HepG2 (cell line): ENCODE results near the gene GRM8. TPM values are rescaled to one million over a fixed set of nuclear protein-coding genes. Genes with fewer than 3 reads are reported as not detected.

ENCODE experiments used
- microRNA counts: library from miRNA; unstranded; fragments of <30 nt; microRNA quantifications from one replicate; lab custom pipeline; 2015
- microRNA-seq: library from miRNA; unstranded; fragments of <30 nt; microRNA quantifications from one replicate; pipeline ENCODE4, GENCODE V29; 2020
- polyA plus RNA-seq, 8 experiments: library from polyadenylated mRNA; depleted of rRNA in 3 of 8; stranded (reverse) in 7 of 8; unstranded in 1 of 8; fragments of >200 nt; fragmentation: Illumina TruSeq in 4 of 8; extraction: Trizol in 4 of 8; gene quantifications; 2 replicates each; pipeline versions ENCODE4 v1.2.1 to v1.2.3, GENCODE V29; 2011 to 2016; ENCODE audit warnings: low read depth in 4 of 8, missing spikeins in 1 of 8, mixed read lengths in 1 of 8; ENCODE audit not compliant: insufficient read depth in 1 of 8
- small RNA-seq, 3 experiments: library from RNA; depleted of rRNA; stranded (forward); fragments of <200 nt; gene quantifications; one replicate each; pipeline ENCODE3, GENCODE V24; 2012; ENCODE audit warnings: low read depth in 2 of 3, low replicate concordance in 1 of 3; ENCODE audit not compliant: insufficient read length in 3 of 3, insufficient read depth in 2 of 3
- total RNA-seq, 5 experiments: library from RNA; depleted of rRNA; stranded (reverse); fragments of >200 nt; fragmentation: Illumina TruSeq; extraction: Trizol; gene quantifications; 2 replicates each; pipeline ENCODE4 v1.2.3, GENCODE V29; 2016; ENCODE audit warnings: low read depth in 1 of 5

GRM8 gene
- total and polyA plus RNA-seq, 2 of the 13 experiments (the other 11 are each of a cell fraction or from before 2014, with no cell fraction given) = not detected

MicroRNA genes within 50 kb of the gene (microRNA counts, 767-probe panel; counts per million panel counts)
- not detected for microRNA hsa-miR-592 (lab: Ali Mortazavi, UCI)

Small RNA genes lying within 50 kb of the gene (microRNA-seq; reads per million reads assigned to microRNA genes)
- gene MIR592 = not detected

Small RNA genes lying within 50 kb of the gene (small RNA-seq; reads per million reads assigned to genes)
- 0 to 10.6 (median 1.3) reads per million in 3 experiments for gene MIR592

Other genes with a start within 250 kb of the GRM8 start
- 12.7 and 13.7 TPM in 2 replicates for gene ZNF800, start 139.8 kb upstream of the GRM8 start, total RNA-seq (2016; rRNA removed; fragmentation: Illumina TruSeq; extraction: Trizol)
- gene ZNF800, start 139.8 kb upstream of the GRM8 start, polyA plus RNA-seq (2011; rRNA removed) = 5.3 and 7.1 TPM in 2 replicates